Effector memory CD8-positive, alpha-beta T cell (primary cell): ENCODE data around the gene PTRHD1.

Experiments
- ATAC-seq: fragments of 150-1000 bp; cut with Tn5 transposase; replicated peaks from 2 replicates; pipeline ENCODE4 v1.10.0; 2021; ENCODE audit warnings: mild to moderate bottlenecking, moderate library complexity
- DNase-seq, 3 experiments: peaks; one replicate each; pipeline ENCODE4 v3.0.0; 2021
- H3K27ac Mint-ChIP-seq, 2 donors: one replicate each; pipeline ENCODE4 v1.8.0; 2022; ENCODE audit warnings: mild to moderate bottlenecking in 2 of 2, mixed read lengths in 2 of 2, moderate library complexity in 2 of 2
- H3K27me3 Mint-ChIP-seq, 2 donors: one replicate each; pipeline ENCODE4 v1.8.0; 2022; ENCODE audit warnings: mixed read lengths in 2 of 2
- H3K36me3 Mint-ChIP-seq: one replicate; pipeline ENCODE4 v1.8.0; 2022; ENCODE audit warnings: mild to moderate bottlenecking, moderate library complexity, mixed read lengths; ENCODE audit not compliant: insufficient read depth
- H3K4me1 Mint-ChIP-seq, 2 donors: one replicate each; pipeline ENCODE4 v1.8.0; 2022; ENCODE audit warnings: low read depth in 2 of 2, mixed read lengths in 2 of 2
- H3K4me3 Mint-ChIP-seq, 2 donors: one replicate each; pipeline ENCODE4 v1.8.0; 2022; ENCODE audit warnings: mild to moderate bottlenecking in 2 of 2, mixed read lengths in 2 of 2, moderate library complexity in 2 of 2
- H3K9me3 Mint-ChIP-seq, 2 donors: one replicate each; pipeline ENCODE4 v1.8.0; 2022; ENCODE audit warnings: mixed read lengths in 2 of 2

The PTRHD1 gene

DNA sequence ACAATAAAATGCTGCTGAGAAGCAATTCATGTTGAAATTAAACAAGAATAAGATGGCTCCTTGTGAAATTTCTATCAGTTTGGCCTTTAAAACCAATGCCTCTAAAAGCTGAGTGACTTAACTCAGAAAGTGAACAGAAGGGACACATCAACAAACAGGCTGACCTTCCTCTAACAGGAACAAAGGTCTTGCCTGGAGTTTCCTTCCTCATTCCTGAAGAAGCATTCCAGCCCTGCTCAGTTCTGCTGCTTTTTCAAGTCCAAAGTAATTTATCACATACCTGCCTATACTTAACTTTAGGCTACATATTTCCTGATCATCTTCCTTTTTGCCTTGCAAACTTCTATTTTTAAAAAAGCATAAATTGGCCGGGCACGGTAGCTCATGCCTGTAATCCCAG is 14.1 kb downstream of the PTRHD1 start:
- no peak for ATAC-seq
- Mint-ChIP-seq H3K27me3 (peaks cover 0 to 13% of the 10 kb centered on the region in 2 donors), H3K36me3 (no peaks in the 10 kb centered on the region), H3K27ac (no peak overlapping the region), H3K4me1 (peaks cover 0 to 3% of the 10 kb centered on the region in 2 donors), H3K9me3 (no peaks in the 10 kb centered on the region), H3K4me3 (no peak overlapping the region)
- no peak for DNase-seq

GRCh38 chr2:24774373-24774772 is 18.8 kb downstream of the PTRHD1 start:
- no peak for ATAC-seq
- no peak overlapping the region for H3K27ac Mint-ChIP-seq
- H3K27me3 Mint-ChIP-seq: no peaks in the 10 kb centered on the region

GRCh38 chr2:24771764-24772586 is 21.2 kb downstream of the PTRHD1 start:
- H3K27ac Mint-ChIP-seq: peak overlapping the region; percentile 17 to 18
- ATAC-seq (no peak), DNase-seq (no peak)
- peaks cover 0 to 3% of the 10 kb centered on the region in 2 donors for H3K4me1 Mint-ChIP-seq
- no peaks in the 10 kb centered on the region for H3K9me3 Mint-ChIP-seq
- H3K4me3 Mint-ChIP-seq: no peak overlapping the region
- H3K27me3 Mint-ChIP-seq: no peaks in the 10 kb centered on the region
- peaks cover 26% of the 10 kb centered on the region for H3K36me3 Mint-ChIP-seq

More at GRCh38 chr2:24774373-24774772, 18.8 kb downstream of the PTRHD1 start:
- DNase-seq: no peak
- H3K36me3 Mint-ChIP-seq: peaks cover 12% of the 10 kb centered on the region
- peaks cover 0 to 3% of the 10 kb centered on the region in 2 donors for H3K4me1 Mint-ChIP-seq
- no peak overlapping the region for H3K4me3 Mint-ChIP-seq
- no peaks in the 10 kb centered on the region for H3K9me3 Mint-ChIP-seq

DNA sequence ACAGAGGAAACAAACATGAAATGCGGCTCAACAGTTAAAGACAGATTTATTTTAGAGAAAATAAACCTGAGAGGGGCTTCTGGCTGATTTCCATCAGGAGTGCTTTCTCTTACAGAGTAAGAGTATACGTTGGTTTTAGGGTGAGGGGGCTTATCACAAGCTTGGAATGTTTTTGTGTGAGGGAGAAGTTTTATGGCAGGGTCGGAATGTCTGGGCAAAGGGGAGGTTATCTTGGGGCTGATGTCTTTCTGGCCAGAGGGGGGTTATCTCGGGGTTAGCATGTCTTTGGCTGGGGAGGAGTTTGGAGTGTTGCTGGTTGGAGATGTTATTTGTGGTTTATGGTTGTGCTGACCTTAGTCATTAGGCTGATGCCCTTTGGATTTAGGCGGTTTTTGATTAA is 22.1 kb downstream of the PTRHD1 start:
- Mint-ChIP-seq H3K27me3 (no peaks in the 10 kb centered on the region), H3K4me1 (peaks cover 3 to 7% of the 10 kb centered on the region in 2 donors), H3K27ac (peak overlapping the region; percentile 11 to 18), H3K9me3 (no peaks in the 10 kb centered on the region), H3K4me3 (no peak overlapping the region), H3K36me3 (peaks cover 30% of the 10 kb centered on the region)
- DNase-seq (no peak), ATAC-seq (no peak)

- H3K9me3 Mint-ChIP-seq: no peaks in the 10 kb centered on the region
- H3K27me3 Mint-ChIP-seq: no peaks in the 10 kb centered on the region
- DNase-seq (no peak), ATAC-seq (no peak)
- H3K36me3 Mint-ChIP-seq: peaks cover 47% of the 10 kb centered on the region
- no peak overlapping the region for H3K27ac Mint-ChIP-seq
- peaks cover 3 to 12% of the 10 kb centered on the region in 2 donors for H3K4me1 Mint-ChIP-seq
- no peak overlapping the region for H3K4me3 Mint-ChIP-seq
Measured at GRCh38 chr2:24768601-24769000, 24.6 kb downstream of the PTRHD1 start.

GRCh38 chr2:24768013-24768412 is 25.2 kb downstream of the PTRHD1 start:
- Mint-ChIP-seq H3K27me3 (no peaks in the 10 kb centered on the region), H3K36me3 (peaks cover 50% of the 10 kb centered on the region)
- ATAC-seq: no peak

DNA sequence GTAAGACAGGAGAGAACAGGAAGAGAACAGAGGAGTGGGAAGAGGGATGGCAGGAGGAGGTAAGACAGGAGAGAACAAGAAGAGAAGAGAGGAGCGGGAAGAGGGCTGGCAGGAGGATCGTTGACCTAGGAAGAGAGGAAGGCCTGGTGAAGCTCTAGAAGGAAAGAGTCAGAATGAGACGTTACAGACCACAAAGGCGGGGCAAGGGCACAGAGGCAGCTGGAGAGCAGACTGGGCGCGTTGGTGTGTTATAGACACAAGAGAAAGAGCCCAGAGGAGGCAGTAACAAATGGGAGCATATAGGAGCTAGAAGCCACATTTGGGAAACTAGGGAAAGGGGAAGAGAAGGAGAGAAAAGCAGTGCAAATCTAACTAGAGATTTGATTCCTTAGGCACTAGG is 26.6 kb downstream of the PTRHD1 start:
- ATAC-seq (no peak), DNase-seq (no peak)
- peaks cover 3 to 12% of the 10 kb centered on the region in 2 donors for H3K4me1 Mint-ChIP-seq
- no peak overlapping the region for H3K4me3 Mint-ChIP-seq
- H3K27me3 Mint-ChIP-seq: no peaks in the 10 kb centered on the region
- H3K36me3 Mint-ChIP-seq: peaks cover 61% of the 10 kb centered on the region
- H3K27ac Mint-ChIP-seq: peak overlapping the region; percentile 30 to 80
- H3K9me3 Mint-ChIP-seq: no peaks in the 10 kb centered on the region

More at GRCh38 chr2:24768013-24768412, 25.2 kb downstream of the PTRHD1 start:
- peaks cover 3 to 12% of the 10 kb centered on the region in 2 donors for H3K4me1 Mint-ChIP-seq
- DNase-seq: no peak
- H3K27ac Mint-ChIP-seq: no peak overlapping the region
- no peak overlapping the region for H3K4me3 Mint-ChIP-seq
- no peaks in the 10 kb centered on the region for H3K9me3 Mint-ChIP-seq

GRCh38 chr2:24763843-24764242 is 29.3 kb downstream of the PTRHD1 start:
- H3K36me3 Mint-ChIP-seq: peaks cover 63% of the 10 kb centered on the region

DNA sequence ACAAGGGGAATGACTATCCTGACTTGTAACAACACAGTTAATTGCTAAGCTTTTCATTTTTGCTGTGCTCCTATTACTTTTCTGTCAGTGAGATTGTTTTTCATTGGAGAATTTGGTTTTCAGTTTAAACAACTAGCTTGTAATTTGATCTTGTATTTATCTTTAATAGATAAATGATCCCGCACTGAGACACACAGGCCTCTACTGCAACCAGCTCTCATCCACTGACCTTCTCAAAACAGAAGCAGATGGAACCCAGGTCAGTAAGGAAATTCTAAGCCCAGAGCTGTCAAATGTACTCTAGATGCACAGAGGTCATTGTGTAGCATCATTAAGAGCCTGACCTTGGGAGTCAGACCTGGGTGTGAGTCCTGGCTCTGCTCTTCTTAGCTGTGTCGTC is 30.7 kb downstream of the PTRHD1 start:
- no peak overlapping the region for H3K4me3 Mint-ChIP-seq
- no peak for ATAC-seq

More at GRCh38 chr2:24763843-24764242, 29.3 kb downstream of the PTRHD1 start:
- no peaks in the 10 kb centered on the region for H3K9me3 Mint-ChIP-seq
- peak overlapping the region; percentile 52 to 89 for H3K27ac Mint-ChIP-seq
- H3K4me1 Mint-ChIP-seq: peaks cover 3 to 12% of the 10 kb centered on the region in 2 donors
- ATAC-seq (no peak), DNase-seq (no peak)
- H3K27me3 Mint-ChIP-seq: no peaks in the 10 kb centered on the region
- no peak overlapping the region for H3K4me3 Mint-ChIP-seq

GRCh38 chr2:24761866-24762265 is 31.3 kb downstream of the PTRHD1 start:
- Mint-ChIP-seq H3K27ac (no peak overlapping the region), H3K4me1 (peaks cover 3 to 12% of the 10 kb centered on the region in 2 donors), H3K27me3 (no peaks in the 10 kb centered on the region), H3K4me3 (no peak overlapping the region), H3K36me3 (peaks cover 68% of the 10 kb centered on the region), H3K9me3 (no peaks in the 10 kb centered on the region)
- DNase-seq (no peak), ATAC-seq (no peak)

More for the DNA sequence above, 30.7 kb downstream of the PTRHD1 start:
- H3K36me3 Mint-ChIP-seq: peaks cover 68% of the 10 kb centered on the region
- H3K27me3 Mint-ChIP-seq: no peaks in the 10 kb centered on the region
- DNase-seq: no peak
- H3K4me1 Mint-ChIP-seq: peaks cover 3 to 12% of the 10 kb centered on the region in 2 donors
- H3K27ac Mint-ChIP-seq: no peak overlapping the region
- H3K9me3 Mint-ChIP-seq: no peaks in the 10 kb centered on the region

GRCh38 chr2:24756789-24757188 is 36.4 kb downstream of the PTRHD1 start:
- Mint-ChIP-seq H3K36me3 (peaks cover 38% of the 10 kb centered on the region), H3K27me3 (no peaks in the 10 kb centered on the region), H3K4me3 (no peak overlapping the region), H3K4me1 (no peaks in the 10 kb centered on the region), H3K27ac (peak overlapping the region in 1 of 2 donors; percentile 6), H3K9me3 (no peaks in the 10 kb centered on the region)
- no peak for DNase-seq
- no peak for ATAC-seq

- no peak overlapping the region for H3K4me3 Mint-ChIP-seq
- H3K36me3 Mint-ChIP-seq: peaks cover 26% of the 10 kb centered on the region
- DNase-seq (no peak), ATAC-seq (no peak)
- no peaks in the 10 kb centered on the region for H3K27me3 Mint-ChIP-seq
- H3K9me3 Mint-ChIP-seq: no peaks in the 10 kb centered on the region
- peaks cover 0 to 2% of the 10 kb centered on the region in 2 donors for H3K4me1 Mint-ChIP-seq
- no peak overlapping the region for H3K27ac Mint-ChIP-seq
Measured at GRCh38 chr2:24754985-24755705, 38.0 kb downstream of the PTRHD1 start.

GRCh38 chr2:24749069-24749691 is 44.0 kb downstream of the PTRHD1 start:
- H3K4me3 Mint-ChIP-seq: no peak overlapping the region
- H3K36me3 Mint-ChIP-seq: peaks cover 16% of the 10 kb centered on the region
- H3K9me3 Mint-ChIP-seq: peaks cover 0 to 1% of the 10 kb centered on the region in 2 donors
- peaks cover 7 to 20% of the 10 kb centered on the region in 2 donors for H3K4me1 Mint-ChIP-seq
- ATAC-seq: no peak
- DNase-seq: no peak
- H3K27ac Mint-ChIP-seq: peak overlapping the region in 1 of 2 donors; percentile 67
- no peaks in the 10 kb centered on the region for H3K27me3 Mint-ChIP-seq
